Pancreas (tissue), 10 donors: ENCODE results near the gene REM2. TPM values are rescaled to one million over a fixed set of nuclear protein-coding genes. Genes with fewer than 3 reads are reported as not detected.
"Not testable (repeated sequence)": the region's sequence is repeated elsewhere in the genome, so short reads cannot be mapped to it uniquely, and the experiment has no call there.

Experiments
- ATAC-seq, 4 donors: fragments of 200-7000 bp; cut with Tn5 transposase; one replicate each; pipeline versions ENCODE4 v1.8.0 to v1.9.1; 2020; ENCODE audit warnings: mild to moderate bottlenecking in 4 of 4, moderate library complexity in 4 of 4
- DNase-seq, 6 donors: peaks; one replicate each; pipeline ENCODE4 v3.0.0-alpha.2; 2020
- FAIRE-seq: peaks from 2 replicates; lab custom pipeline; 2012; peaks lifted over from hg19 to GRCh38; lab: Jason Lieb, UNC
- H3K27ac ChIP-seq, 4 donors: fragments of 200-600 bp; sonication (generic); 1 replicate in 3 of 4; 2 replicates in 1 of 4; pipeline versions ENCODE4 v1.5.0 to v1.8.0; 2020
- H3K27me3 ChIP-seq, 4 donors: fragments of 200-600 bp; one replicate each; pipeline ENCODE4 v1.8.0; 2021
- H3K36me3 ChIP-seq, 3 donors: fragments of 200-600 bp; sonication (generic) in 1 of 3; one replicate each; pipeline versions ENCODE4 v1.5.0 to v1.8.0; 2020 to 2021
- H3K4me1 ChIP-seq, 3 donors: fragments of 200-600 bp; one replicate each; pipeline ENCODE4 v1.8.0; 2021
- H3K4me3 ChIP-seq, 4 donors: fragments of 200-600 bp; sonication (generic) in 2 of 4; one replicate each; pipeline versions ENCODE4 v1.5.0 to v1.8.0; 2020 to 2021
- H3K9me3 ChIP-seq, 4 donors: fragments of 200-600 bp; one replicate each; pipeline ENCODE4 v1.8.0; 2021
- WGBS, 2 donors: extraction: QIAGEN DNeasy Blood & Tissue Kit; methylation state at CpG; one replicate each; pipeline ENCODE4 v1.1.7; 2013; 5-methylcytosine and 5-hydroxymethylcytosine counted together
- intact Hi-C, 3 donors: fragments of 100-400 bp; cut with DNase I; formaldehyde crosslinking; loops; one replicate each; pipeline versions ENCODE4 v1.11.1 to v1.14.2; 2022
- polyA plus RNA-seq, 2 donors: library from polyadenylated mRNA; stranded (reverse); fragments of 200-250 nt; gene quantifications; one replicate each; pipeline ENCODE4 v1.2.3, GENCODE V29; 2013
- total RNA-seq, 6 donors: library from RNA; stranded (reverse); fragmentation: NEBNext Ultra II Directional in 4 of 6; extraction: Animal tissue kit (Norgen Biotek cat#: 25700) in 4 of 6; gene quantifications; one replicate each; pipeline versions ENCODE4 v1.2.1 to v1.2.4, GENCODE V29; 2021 to 2023
- TF ChIP-seq, protein P1 (sequence below), 4 donors: fragments of 200-600 bp; sonication (generic) in 3 of 4; IDR thresholded peaks; one replicate each; pipeline versions ENCODE4 v1.5.0 to v1.8.0; 2021; ENCODE audit warnings: antibody characterized with exemption in 4 of 4
- donor health status: healthy with polysubstance abuse.
- donor health status: DM: no; HTN: no; CAD: no; lungs with moderate emphysema.
- donor health status: DM: no; HTN: no; CAD: no.
- donor health status: control.
- donor health status: control.
- donor health status: Bipolar disorder and iron deficiency.
- donor health status: DM: yes; HTN: yes; CAD: no.
- donor health status: DM: no; HTN: no; CAD: no.
- donor health status: DM: no; HTN: no; CAD: no.
- donor health status: DM: yes; HTN: yes; CAD: no.

Gene REM2
- total and polyA plus RNA-seq, 8 donors: 0.16 to 2.5 (median 0.38) TPM; not detected in 1

DNA sequence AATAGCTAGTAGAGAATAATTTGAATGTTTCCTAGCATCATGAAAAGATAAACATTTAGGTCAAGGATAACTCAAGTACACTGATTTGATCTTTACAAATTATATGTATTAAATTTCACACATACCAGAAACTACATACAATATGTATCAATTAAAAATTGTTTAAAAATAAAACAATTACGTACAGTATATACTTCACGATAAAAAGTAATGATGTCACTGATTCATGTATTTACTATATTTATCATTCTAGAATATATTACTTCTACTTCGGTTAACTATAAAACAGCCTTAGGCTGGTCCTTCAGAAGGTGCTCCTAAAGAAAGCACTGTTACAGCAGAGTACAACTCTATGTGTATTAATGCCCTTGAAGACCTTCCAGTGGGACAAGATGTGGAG is 24.4 kb downstream of the REM2 start:
- H3K4me3 ChIP-seq: no peak overlapping the region
- intact Hi-C loops: no loop called here
- FAIRE-seq (no peak), DNase-seq (no peak), ATAC-seq (no peak)
- TF ChIP-seq, protein P1, sequence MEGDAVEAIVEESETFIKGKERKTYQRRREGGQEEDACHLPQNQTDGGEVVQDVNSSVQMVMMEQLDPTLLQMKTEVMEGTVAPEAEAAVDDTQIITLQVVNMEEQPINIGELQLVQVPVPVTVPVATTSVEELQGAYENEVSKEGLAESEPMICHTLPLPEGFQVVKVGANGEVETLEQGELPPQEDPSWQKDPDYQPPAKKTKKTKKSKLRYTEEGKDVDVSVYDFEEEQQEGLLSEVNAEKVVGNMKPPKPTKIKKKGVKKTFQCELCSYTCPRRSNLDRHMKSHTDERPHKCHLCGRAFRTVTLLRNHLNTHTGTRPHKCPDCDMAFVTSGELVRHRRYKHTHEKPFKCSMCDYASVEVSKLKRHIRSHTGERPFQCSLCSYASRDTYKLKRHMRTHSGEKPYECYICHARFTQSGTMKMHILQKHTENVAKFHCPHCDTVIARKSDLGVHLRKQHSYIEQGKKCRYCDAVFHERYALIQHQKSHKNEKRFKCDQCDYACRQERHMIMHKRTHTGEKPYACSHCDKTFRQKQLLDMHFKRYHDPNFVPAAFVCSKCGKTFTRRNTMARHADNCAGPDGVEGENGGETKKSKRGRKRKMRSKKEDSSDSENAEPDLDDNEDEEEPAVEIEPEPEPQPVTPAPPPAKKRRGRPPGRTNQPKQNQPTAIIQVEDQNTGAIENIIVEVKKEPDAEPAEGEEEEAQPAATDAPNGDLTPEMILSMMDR (IDR thresholded peaks at IDR 0.05): no peak
- no peaks in the 10 kb centered on the region for H3K9me3 ChIP-seq
- peaks cover 5 to 61% (median 31%) of the 10 kb centered on the region in 3 donors for H3K36me3 ChIP-seq
- H3K27ac ChIP-seq: no peak overlapping the region
- 86 to 89% methylated on average over 3 of the region's 3 CpGs for WGBS, 2 donors
- H3K27me3 ChIP-seq: no peaks in the 10 kb centered on the region
- H3K4me1 ChIP-seq: peaks cover 0 to 12% (median 9%) of the 10 kb centered on the region in 3 donors

DNA sequence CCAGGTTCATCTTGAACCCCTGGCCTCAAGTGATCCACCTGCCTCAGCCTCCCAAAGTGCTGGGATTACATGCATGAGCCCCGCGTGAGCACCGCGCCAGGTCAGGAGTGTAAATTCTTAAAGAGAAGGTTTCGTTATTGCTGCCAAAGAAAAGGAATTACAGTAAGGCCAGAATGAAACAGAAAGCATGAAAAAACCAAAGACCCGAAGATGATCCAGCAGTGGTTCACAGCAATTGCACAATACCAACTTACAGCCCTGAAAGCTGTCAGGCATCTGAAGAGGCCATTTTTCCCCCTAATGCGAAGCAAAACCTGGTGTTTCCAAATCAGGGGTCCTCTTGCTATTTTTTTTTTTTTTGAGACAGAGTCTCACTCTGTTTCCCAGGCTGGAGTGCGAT is 25.6 kb downstream of the REM2 start:
- Histone ChIP-seq H3K4me1 (peaks cover 0 to 7% (median 4%) of the 10 kb centered on the region in 3 donors), H3K4me3 (no peak overlapping the region), H3K9me3 (no peaks in the 10 kb centered on the region), H3K27me3 (no peaks in the 10 kb centered on the region), H3K36me3 (peaks cover 5 to 54% (median 31%) of the 10 kb centered on the region in 3 donors), H3K27ac (no peak overlapping the region)
- WGBS, 2 donors: 92% methylated on average over 8 of the region's 8 CpGs
- DNase-seq: no peak
- TF ChIP-seq, protein P1 (IDR thresholded peaks at IDR 0.05): no peak
- ATAC-seq: no peak
- intact Hi-C loops: no loop called here
- FAIRE-seq: no peak

DNA sequence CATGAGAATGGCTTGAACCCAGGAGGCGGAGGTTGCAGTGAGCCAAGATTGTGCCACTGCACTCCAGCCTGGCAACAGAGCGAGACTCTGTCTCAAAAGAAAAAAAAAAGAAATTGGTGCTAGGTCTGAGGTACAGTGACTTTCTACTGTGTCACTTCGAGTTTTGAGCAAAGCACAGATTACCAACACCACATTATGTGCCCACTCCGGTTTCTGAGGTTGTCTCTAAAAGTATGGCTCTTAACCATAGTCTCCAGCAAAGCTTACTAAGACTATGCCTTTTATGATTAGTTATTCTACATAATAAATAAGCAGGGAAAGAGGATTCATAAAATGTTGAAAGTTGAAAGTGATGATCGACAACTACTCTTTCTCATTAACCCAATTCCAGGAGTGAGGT is 27.9 kb downstream of the REM2 start:
- 83 to 90% methylated on average over 5 of the region's 5 CpGs for WGBS, 2 donors
- intact Hi-C loops: no loop called here
- DNase-seq (no peak), ATAC-seq (no peak), FAIRE-seq (no peak)
- Histone ChIP-seq H3K36me3 (peaks cover 0 to 39% (median 18%) of the 10 kb centered on the region in 3 donors), H3K9me3 (no peaks in the 10 kb centered on the region), H3K27me3 (no peaks in the 10 kb centered on the region), H3K4me1 (no peaks in the 10 kb centered on the region), H3K4me3 (no peak overlapping the region), H3K27ac (no peak overlapping the region)
- TF ChIP-seq, protein P1 (IDR thresholded peaks at IDR 0.05): no peak

DNA sequence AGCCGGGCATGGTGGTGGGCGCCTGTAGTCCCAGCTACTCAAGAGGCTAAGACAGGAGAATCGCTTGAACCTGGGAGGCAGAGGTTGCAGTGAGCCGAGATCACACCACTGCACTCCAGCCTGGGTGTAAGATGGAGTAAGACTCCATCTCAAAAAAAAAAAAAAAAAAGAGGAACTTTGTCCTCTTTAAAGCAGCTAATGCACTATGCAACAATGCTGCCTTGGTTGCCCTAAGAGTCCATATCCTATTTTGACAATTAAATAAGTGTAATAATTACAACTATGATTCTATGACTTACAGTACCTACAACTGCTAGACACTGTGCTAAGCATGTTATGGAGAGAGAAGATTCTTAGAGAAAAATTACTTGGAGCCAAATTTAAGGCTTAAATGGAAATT is 31.8 kb downstream of the REM2 start:
- FAIRE-seq, H3K27ac ChIP-seq, DNase-seq, H3K9me3 ChIP-seq, ATAC-seq, H3K36me3 ChIP-seq, intact Hi-C loops, H3K4me3 ChIP-seq, H3K27me3 ChIP-seq: not testable (repeated sequence)
- 97 to 100% methylated on average over 4 of the region's 4 CpGs for WGBS, 2 donors
- H3K4me1 ChIP-seq: peaks cover 0 to 15% (median 0%) of the 10 kb centered on the region in 3 donors

DNA sequence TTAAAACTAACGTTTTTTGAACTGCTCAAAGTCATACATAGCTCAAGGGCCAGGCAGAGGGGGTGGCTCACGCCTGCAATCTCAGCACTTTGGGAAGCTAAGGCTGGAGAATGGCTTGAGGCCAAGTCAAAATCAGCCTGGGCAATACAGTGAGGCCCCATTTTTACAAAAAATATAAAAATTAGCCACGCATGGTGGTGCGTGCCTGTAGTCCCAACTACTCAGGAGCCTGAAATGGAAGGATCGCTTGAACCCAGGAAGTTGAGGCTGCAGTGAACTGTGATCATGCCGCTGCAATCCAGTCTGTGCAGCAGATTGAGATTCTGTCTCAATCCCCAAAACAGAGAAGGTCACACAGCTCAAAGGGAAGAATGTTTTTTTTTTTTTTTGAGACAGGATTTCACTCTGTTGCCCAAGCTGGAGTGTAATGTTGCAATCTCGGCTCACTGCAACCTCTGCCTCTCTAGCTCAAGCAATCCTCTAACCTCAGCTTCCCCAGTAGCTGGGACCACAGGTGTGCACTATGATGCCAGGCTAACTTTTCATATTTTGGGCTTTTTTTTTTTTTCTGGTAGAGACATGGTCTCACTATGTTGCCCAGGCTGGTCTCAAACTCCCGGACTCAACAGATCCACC is 33.0 kb downstream of the REM2 start:
- no peaks in the 10 kb centered on the region for H3K9me3 ChIP-seq
- WGBS, 2 donors: 81 to 83% methylated on average over 8 of the region's 8 CpGs

More for the DNA sequence above, 33.0 kb downstream of the REM2 start:
- ATAC-seq (no peak), DNase-seq (no peak), FAIRE-seq (no peak)
- Histone ChIP-seq H3K36me3 (no peaks in the 10 kb centered on the region), H3K27me3 (no peaks in the 10 kb centered on the region), H3K4me1 (peaks cover 0 to 16% (median 0%) of the 10 kb centered on the region in 3 donors), H3K4me3 (no peak overlapping the region), H3K27ac (peak overlapping the region in 1 of 4 donors; percentile 28)
- TF ChIP-seq, protein P1 (IDR thresholded peaks at IDR 0.05): no peak
- intact Hi-C loops: no loop called here
